Natural killer cell treated with Interleukin-12 subunit alpha and Interleukin-12 subunit beta and Interleukin-15 and Interleukin-18, amount 100 ng/mL, for 72 hours (primary cell): ENCODE results near the gene BCAS3. TPM values are rescaled to one million over a fixed set of nuclear protein-coding genes. Genes with fewer than 3 reads are reported as not detected.

Experiments used
- ATAC-seq, 2 donors: fragments of 150-1000 bp; cut with Tn5 transposase in 1 of 2; sonication (Bioruptor Pico), chemical (Tn5 transposase) in 1 of 2; 2 replicates each; pipeline ENCODE4 v1.10.0; 2021
- DNase-seq: peaks from one replicate; pipeline ENCODE4 v3.0.0; 2022; ENCODE audit warnings: low spot score
- H3K27ac Mint-ChIP-seq, 2 donors: 1 replicate in 1 of 2; 2 replicates in 1 of 2; pipeline ENCODE4 v1.8.0; 2022; ENCODE audit warnings: mixed read lengths in 2 of 2, mild to moderate bottlenecking in 1 of 2, moderate library complexity in 1 of 2
- H3K27me3 Mint-ChIP-seq, 2 donors: 1 replicate in 1 of 2; 2 replicates in 1 of 2; pipeline ENCODE4 v1.8.0; 2022; ENCODE audit warnings: mixed read lengths in 2 of 2
- H3K36me3 Mint-ChIP-seq: one replicate; pipeline ENCODE4 v1.8.0; 2022; ENCODE audit warnings: mixed read lengths
- H3K4me1 Mint-ChIP-seq, 2 donors: 1 replicate in 1 of 2; 2 replicates in 1 of 2; pipeline ENCODE4 v1.8.0; 2022; ENCODE audit warnings: low read depth in 2 of 2, mixed read lengths in 2 of 2, mild to moderate bottlenecking in 1 of 2
- H3K4me3 Mint-ChIP-seq: one replicate; pipeline ENCODE4 v1.8.0; 2022; ENCODE audit warnings: mixed read lengths
- H3K9me3 Mint-ChIP-seq: 2 replicates; pipeline ENCODE4 v1.8.0; 2022; ENCODE audit warnings: mixed read lengths
- total RNA-seq, 2 donors: library from RNA; stranded (reverse); gene quantifications; one replicate each; pipeline ENCODE4 v1.2.3, GENCODE V29; 2022

BCAS3 gene
- total RNA-seq, 2 donors from 2014 or later, result 19.5 to 26.4 TPM

- Mint-ChIP-seq H3K27ac (no peak overlapping the region), H3K27me3 (no peaks in the 10 kb centered on the region), H3K36me3 (no peaks in the 10 kb centered on the region), H3K9me3 (no peaks in the 10 kb centered on the region), H3K4me3 (no peak overlapping the region), H3K4me1 (peaks cover 0 to 4% of the 10 kb centered on the region in 2 donors)
- DNase-seq (no peak), ATAC-seq (no peak)
Observed at GRCh38 chr17:61200339-61200715, 522.7 kb downstream of the BCAS3 start.

GRCh38 chr17:61201211-61201610 is 523.6 kb downstream of the BCAS3 start:
- H3K4me1 Mint-ChIP-seq, result peaks cover 0 to 4% of the 10 kb centered on the region in 2 donors
- H3K27ac Mint-ChIP-seq, result no peak overlapping the region
- DNase-seq (no peak), ATAC-seq (no peak)
- no peaks in the 10 kb centered on the region for H3K9me3 Mint-ChIP-seq
- no peak overlapping the region for H3K4me3 Mint-ChIP-seq
- H3K36me3 Mint-ChIP-seq, result no peaks in the 10 kb centered on the region
- H3K27me3 Mint-ChIP-seq, result no peaks in the 10 kb centered on the region

GRCh38 chr17:61202564-61202963 is 524.9 kb downstream of the BCAS3 start:
- H3K4me1 Mint-ChIP-seq, result peaks cover 0 to 4% of the 10 kb centered on the region in 2 donors
- ATAC-seq, result no peak
- H3K4me3 Mint-ChIP-seq, result no peak overlapping the region
- no peak for DNase-seq
- no peaks in the 10 kb centered on the region for H3K36me3 Mint-ChIP-seq
- H3K27me3 Mint-ChIP-seq, result no peaks in the 10 kb centered on the region
- no peaks in the 10 kb centered on the region for H3K9me3 Mint-ChIP-seq
- no peak overlapping the region for H3K27ac Mint-ChIP-seq

- DNase-seq, result no peak
- peaks cover 4 to 6% of the 10 kb centered on the region in 2 donors for H3K4me1 Mint-ChIP-seq
- no peaks in the 10 kb centered on the region for H3K9me3 Mint-ChIP-seq
- no peak overlapping the region for H3K4me3 Mint-ChIP-seq
- peak overlapping the region in 1 of 2 donors; percentile 37 for H3K27ac Mint-ChIP-seq
- H3K27me3 Mint-ChIP-seq, result no peaks in the 10 kb centered on the region
- no peaks in the 10 kb centered on the region for H3K36me3 Mint-ChIP-seq
- no peak for ATAC-seq
Observed at GRCh38 chr17:61203671-61204131, 526.0 kb downstream of the BCAS3 start.

- Mint-ChIP-seq H3K9me3 (no peaks in the 10 kb centered on the region), H3K36me3 (no peaks in the 10 kb centered on the region), H3K4me3 (no peak overlapping the region), H3K4me1 (peaks cover 4 to 6% of the 10 kb centered on the region in 2 donors), H3K27me3 (no peaks in the 10 kb centered on the region), H3K27ac (no peak overlapping the region)
- DNase-seq (no peak), ATAC-seq (no peak)
Observed at GRCh38 chr17:61204456-61204855, 526.8 kb downstream of the BCAS3 start.

- Mint-ChIP-seq H3K27me3 (no peaks in the 10 kb centered on the region), H3K27ac (no peak overlapping the region), H3K9me3 (no peaks in the 10 kb centered on the region), H3K36me3 (no peaks in the 10 kb centered on the region), H3K4me3 (no peak overlapping the region), H3K4me1 (peaks cover 4 to 6% of the 10 kb centered on the region in 2 donors)
- DNase-seq (no peak), ATAC-seq (no peak)
Observed at GRCh38 chr17:61205401-61205800, 527.8 kb downstream of the BCAS3 start.

GRCh38 chr17:61205931-61206330 is 528.3 kb downstream of the BCAS3 start:
- no peak for ATAC-seq
- DNase-seq, result no peak
- Mint-ChIP-seq H3K27ac (no peak overlapping the region), H3K9me3 (no peaks in the 10 kb centered on the region), H3K27me3 (no peaks in the 10 kb centered on the region), H3K4me1 (peaks cover 4 to 6% of the 10 kb centered on the region in 2 donors), H3K36me3 (no peaks in the 10 kb centered on the region), H3K4me3 (no peak overlapping the region)

GRCh38 chr17:61206922-61207321 is 529.3 kb downstream of the BCAS3 start:
- H3K9me3 Mint-ChIP-seq, result no peaks in the 10 kb centered on the region
- H3K4me1 Mint-ChIP-seq, result peaks cover 0 to 6% of the 10 kb centered on the region in 2 donors
- ATAC-seq (no peak), DNase-seq (no peak)
- H3K4me3 Mint-ChIP-seq, result no peak overlapping the region
- H3K36me3 Mint-ChIP-seq, result no peaks in the 10 kb centered on the region
- H3K27ac Mint-ChIP-seq, result no peak overlapping the region
- H3K27me3 Mint-ChIP-seq, result no peaks in the 10 kb centered on the region

- Mint-ChIP-seq H3K36me3 (no peaks in the 10 kb centered on the region), H3K9me3 (no peaks in the 10 kb centered on the region), H3K4me3 (no peak overlapping the region), H3K4me1 (peaks cover 1 to 9% of the 10 kb centered on the region in 2 donors), H3K27me3 (no peaks in the 10 kb centered on the region), H3K27ac (peak overlapping the region in 1 of 2 donors; percentile 64)
- ATAC-seq (no peak), DNase-seq (no peak)
Observed at GRCh38 chr17:61208301-61209105, 530.9 kb downstream of the BCAS3 start.

GRCh38 chr17:61209106-61209439 is 531.4 kb downstream of the BCAS3 start:
- Mint-ChIP-seq H3K4me3 (no peak overlapping the region), H3K27ac (peak overlapping the region in 1 of 2 donors; percentile 64), H3K36me3 (no peaks in the 10 kb centered on the region), H3K9me3 (no peaks in the 10 kb centered on the region), H3K27me3 (no peaks in the 10 kb centered on the region), H3K4me1 (peaks cover 4 to 11% of the 10 kb centered on the region in 2 donors)
- no peak for DNase-seq
- ATAC-seq, result no peak

GRCh38 chr17:61209525-61209924 is 531.9 kb downstream of the BCAS3 start:
- Mint-ChIP-seq H3K4me3 (no peak overlapping the region), H3K4me1 (peaks cover 4 to 11% of the 10 kb centered on the region in 2 donors), H3K27ac (peak overlapping the region in 1 of 2 donors; percentile 64), H3K9me3 (no peaks in the 10 kb centered on the region), H3K27me3 (no peaks in the 10 kb centered on the region), H3K36me3 (no peaks in the 10 kb centered on the region)
- ATAC-seq (no peak), DNase-seq (no peak)

- H3K4me3 Mint-ChIP-seq, result no peak overlapping the region
- H3K4me1 Mint-ChIP-seq, result peaks cover 4 to 11% of the 10 kb centered on the region in 2 donors
- no peaks in the 10 kb centered on the region for H3K27me3 Mint-ChIP-seq
- no peak for DNase-seq
- ATAC-seq, result no peak
- no peak overlapping the region for H3K27ac Mint-ChIP-seq
- no peaks in the 10 kb centered on the region for H3K36me3 Mint-ChIP-seq
- H3K9me3 Mint-ChIP-seq, result no peaks in the 10 kb centered on the region
Observed at GRCh38 chr17:61211236-61211635, 533.6 kb downstream of the BCAS3 start.

- Mint-ChIP-seq H3K4me3 (no peak overlapping the region), H3K36me3 (no peaks in the 10 kb centered on the region), H3K9me3 (no peaks in the 10 kb centered on the region), H3K4me1 (peaks cover 5 to 11% of the 10 kb centered on the region in 2 donors), H3K27ac (no peak overlapping the region), H3K27me3 (no peaks in the 10 kb centered on the region)
- ATAC-seq (no peak), DNase-seq (no peak)
Observed at GRCh38 chr17:61212655-61213054, 535.0 kb downstream of the BCAS3 start.

GRCh38 chr17:61214753-61215152 is 537.1 kb downstream of the BCAS3 start:
- ATAC-seq, result no peak
- Mint-ChIP-seq H3K27me3 (no peaks in the 10 kb centered on the region), H3K36me3 (no peaks in the 10 kb centered on the region), H3K9me3 (no peaks in the 10 kb centered on the region), H3K27ac (no peak overlapping the region), H3K4me1 (peaks cover 25 to 26% of the 10 kb centered on the region in 2 donors), H3K4me3 (no peak overlapping the region)
- no peak for DNase-seq

- peaks cover 34 to 36% of the 10 kb centered on the region in 2 donors for H3K4me1 Mint-ChIP-seq
- no peaks in the 10 kb centered on the region for H3K36me3 Mint-ChIP-seq
- H3K9me3 Mint-ChIP-seq, result peaks cover 3% of the 10 kb centered on the region
- ATAC-seq (no peak), DNase-seq (no peak)
- no peak overlapping the region for H3K27ac Mint-ChIP-seq
- no peaks in the 10 kb centered on the region for H3K27me3 Mint-ChIP-seq
- no peak overlapping the region for H3K4me3 Mint-ChIP-seq
Observed at GRCh38 chr17:61216066-61216465, 538.4 kb downstream of the BCAS3 start.
